ENCODE results near the gene ITPK1.

The ITPK1 gene

GRCh38 chr14:93023039-93023438 is 92.7 kb downstream of the ITPK1 start:
- DNase-seq, result no peak

GRCh38 chr14:93019970-93020369 is 95.8 kb downstream of the ITPK1 start:
- no peak for DNase-seq

- DNase-seq, result no peak
Observed at GRCh38 chr14:93019367-93019843, 96.3 kb downstream of the ITPK1 start.

GRCh38 chr14:93018366-93018765 is 97.4 kb downstream of the ITPK1 start:
- DNase-seq, result no peak

GRCh38 chr14:93017898-93018297 is 97.8 kb downstream of the ITPK1 start:
- no peak for DNase-seq

- no peak for DNase-seq
Observed at GRCh38 chr14:93017301-93017797, 98.4 kb downstream of the ITPK1 start.

- DNase-seq, result no peak
Observed at GRCh38 chr14:93016275-93016845, 99.4 kb downstream of the ITPK1 start.

GRCh38 chr14:93015505-93015904 is 100.2 kb downstream of the ITPK1 start:
- DNase-seq, result no peak

- DNase-seq, result no peak
Observed at GRCh38 chr14:93015064-93015463, 100.7 kb downstream of the ITPK1 start.

- DNase-seq, result no peak
Observed at GRCh38 chr14:93014058-93015023, 101.4 kb downstream of the ITPK1 start.

GRCh38 chr14:93012951-93013719 is 102.6 kb downstream of the ITPK1 start:
- DNase-seq, result peak; percentile 29

GRCh38 chr14:93012506-93012905 is 103.2 kb downstream of the ITPK1 start:
- DNase-seq, result no peak

- DNase-seq, result no peak
Observed at GRCh38 chr14:93011650-93012325, 103.9 kb downstream of the ITPK1 start.

- no peak for DNase-seq
Observed at GRCh38 chr14:93011141-93011529, 104.6 kb downstream of the ITPK1 start.

- no peak for DNase-seq
Observed at GRCh38 chr14:93010522-93011140, 105.1 kb downstream of the ITPK1 start.

- DNase-seq, result no peak
Observed at GRCh38 chr14:93010130-93010499, 105.6 kb downstream of the ITPK1 start.

GRCh38 chr14:93009471-93010129 is 106.1 kb downstream of the ITPK1 start:
- DNase-seq, result no peak

- peak; percentile 16 for DNase-seq
Observed at GRCh38 chr14:93008381-93008780, 107.3 kb downstream of the ITPK1 start.

GRCh38 chr14:93007225-93007997 is 108.3 kb downstream of the ITPK1 start:
- peak; percentile 58 for DNase-seq

- peak; percentile 53 for DNase-seq
Observed at GRCh38 chr14:93006567-93007051, 109.1 kb downstream of the ITPK1 start.

GRCh38 chr14:93005838-93006237 is 109.9 kb downstream of the ITPK1 start:
- no peak for DNase-seq

All from fibroblast of upper back skin (primary cell).